Ovary (tissue), 9 donors: ENCODE data around the gene C16orf87. TPM values are rescaled to one million over a fixed set of nuclear protein-coding genes. Genes with fewer than 3 reads are reported as not detected.

Source experiments
- DNase-seq, 5 donors: peaks; one replicate each; pipeline ENCODE4 v3.0.0-alpha.2; 2019 to 2020
- H3K27ac ChIP-seq, 2 donors: fragments of 200-600 bp; one replicate each; pipeline versions ENCODE4 v1.5.1 to v1.8.0; 2019 to 2022
- H3K27me3 ChIP-seq: fragments of 200-600 bp; one replicate; pipeline ENCODE4 v1.8.0; 2022
- H3K36me3 ChIP-seq: fragments of 200-600 bp; sonication (generic); one replicate; pipeline ENCODE4 v1.5.1; 2019
- H3K4me1 ChIP-seq: one replicate; pipeline ENCODE4 v1.8.1; 2013; ENCODE audit warnings: mild to moderate bottlenecking, moderate library complexity; ENCODE audit not compliant: insufficient read depth
- H3K4me3 ChIP-seq: fragments of 200-600 bp; sonication (generic); one replicate; pipeline ENCODE4 v1.5.1; 2017
- H3K9me3 ChIP-seq, 2 donors: fragments of 200-600 bp in 1 of 2; sonication (generic) in 1 of 2; one replicate each; pipeline versions ENCODE4 v1.5.1 to v1.8.1; 2013 to 2019; ENCODE audit warnings: mild to moderate bottlenecking in 1 of 2, moderate library complexity in 1 of 2
- CTCF ChIP-seq, 3 donors: fragments of 450-650 bp in 2 of 3; fragments of 200-600 bp in 1 of 3; IDR thresholded peaks; one replicate each; pipeline versions ENCODE4 v1.5.1 to v1.8.0; 2016 to 2022; ENCODE audit warnings: antibody characterized with exemption in 3 of 3, mild to moderate bottlenecking in 1 of 3
- EP300 ChIP-seq: sonication (generic); formaldehyde crosslinking; IDR thresholded peaks from one replicate; pipeline ENCODE4 v1.6.1; 2017; ENCODE audit warnings: antibody characterized with exemption
- POLR2A ChIP-seq: fragments of 450-650 bp; IDR thresholded peaks from one replicate; pipeline ENCODE4 v1.6.1; 2017; ENCODE audit warnings: antibody characterized with exemption, mild to moderate bottlenecking, moderate library complexity
- WGBS, 3 donors: extraction: QIAGEN DNeasy Blood & Tissue Kit in 1 of 3; methylation state at CpG; one replicate each; pipeline versions ENCODE4 v1.1.5 to v1.1.7; 2013 to 2017; 5-methylcytosine and 5-hydroxymethylcytosine counted together
- intact Hi-C, 4 donors: fragments of 100-400 bp; cut with DNase I; formaldehyde crosslinking; loops; one replicate each; pipeline versions ENCODE4 v1.11.0 to v1.15.1; 2022 to 2023
- polyA plus RNA-seq, 2 donors: library from polyadenylated mRNA; stranded (reverse); fragments of 200-250 nt in 1 of 2; fragments of 350-450 nt in 1 of 2; fragmentation: Illumina TruSeq in 1 of 2; extraction: RNeasy Lipid Tissue Mini Kit (QIAGEN cat#74804) in 1 of 2; gene quantifications; one replicate each; pipeline ENCODE4 v1.2.3, GENCODE V29; 2013 to 2014
- total RNA-seq, 7 donors: library from RNA; depleted of rRNA in 2 of 7; stranded (reverse); fragments of >200 nt in 2 of 7; fragmentation: NEBNext Ultra II Directional in 3 of 7; extraction: Animal tissue kit (Norgen Biotek cat#: 25700) in 3 of 7; gene quantifications; one replicate each; pipeline versions ENCODE4 v1.1.0 to v1.2.4, GENCODE V29; 2016 to 2023
- donor health status: DM: no; HTN: no; CAD: no; lungs with moderate emphysema.
- donor health status: DM: no; HTN: no; CAD: no.
- donor health status: Bipolar disorder and iron deficiency.
- donor health status: DM: yes; HTN: yes; CAD: no.
- donor health status: DM: no; HTN: no; CAD: no.
- donor health status: DM: yes; HTN: yes; CAD: no.

The C16orf87 gene
- total and polyA plus RNA-seq, 9 donors = 4.0 to 7.6 (median 5.1) TPM

GRCh38 chr16:46759309-46759708, 71.7 kb downstream of the C16orf87 start:
- no peak for DNase-seq
- Histone ChIP-seq H3K4me1 (peaks cover 3% of the 10 kb centered on the region), H3K9me3 (no peaks in the 10 kb centered on the region), H3K27ac (no peak overlapping the region), H3K4me3 (no peak overlapping the region), H3K27me3 (no peaks in the 10 kb centered on the region), H3K36me3 (no peaks in the 10 kb centered on the region)
- intact Hi-C loops = no loop called here
- 84 to 94% (median 88%) methylated on average over 5 of the region's 5 CpGs for WGBS, 3 donors
- no peak for TF ChIP-seq EP300
- no peak for TF ChIP-seq POLR2A
- no peak for TF ChIP-seq CTCF (IDR thresholded peaks at IDR 0.05)

GRCh38 chr16:46757339-46758050, 73.5 kb downstream of the C16orf87 start:
- no peaks in the 10 kb centered on the region for H3K9me3 ChIP-seq
- no peak for DNase-seq
- intact Hi-C loops = no loop called here
- no peak for TF ChIP-seq POLR2A
- TF ChIP-seq EP300 = no peak
- no peak for TF ChIP-seq CTCF (IDR thresholded peaks at IDR 0.05)
- H3K4me3 ChIP-seq = no peak overlapping the region
- H3K27me3 ChIP-seq = no peaks in the 10 kb centered on the region
- WGBS, 3 donors = 17 to 26% (median 24%) methylated on average over 21 of the region's 21 CpGs
- peaks cover 3% of the 10 kb centered on the region for H3K4me1 ChIP-seq
- no peak overlapping the region for H3K27ac ChIP-seq
- no peaks in the 10 kb centered on the region for H3K36me3 ChIP-seq

- 87 to 92% (median 88%) methylated on average over 11 of the region's 11 CpGs for WGBS, 3 donors
- no peak overlapping the region for H3K27ac ChIP-seq
- TF ChIP-seq CTCF (IDR thresholded peaks at IDR 0.05) (no peak), EP300 (no peak)
- DNase-seq = no peak
- peaks cover 3% of the 10 kb centered on the region for H3K4me1 ChIP-seq
- H3K27me3 ChIP-seq = no peaks in the 10 kb centered on the region
- no peaks in the 10 kb centered on the region for H3K9me3 ChIP-seq
- H3K36me3 ChIP-seq = no peaks in the 10 kb centered on the region
- H3K4me3 ChIP-seq = no peak overlapping the region
- intact Hi-C loops = no loop called here
Measured at GRCh38 chr16:46756772-46757171, 74.2 kb downstream of the C16orf87 start.

- TF ChIP-seq CTCF (IDR thresholded peaks at IDR 0.05) (no peak), EP300 (no peak), POLR2A (no peak)
- no peaks in the 10 kb centered on the region for H3K27me3 ChIP-seq
- H3K27ac ChIP-seq = no peak overlapping the region
- intact Hi-C loops = no loop called here
- no peak for DNase-seq
- H3K36me3 ChIP-seq = no peaks in the 10 kb centered on the region
- H3K9me3 ChIP-seq = no peaks in the 10 kb centered on the region
- WGBS, 3 donors = 84 to 88% (median 86%) methylated on average over 5 of the region's 5 CpGs
- no peak overlapping the region for H3K4me3 ChIP-seq
- H3K4me1 ChIP-seq = peaks cover 3% of the 10 kb centered on the region
Measured at GRCh38 chr16:46753015-46753414, 78.0 kb downstream of the C16orf87 start.
